RWPE2 (cell line): ENCODE data around the gene MTM1.

Source experiments
- ATAC-seq: fragments of 200-7000 bp; cut with Tn5 transposase; 3 replicates; pipeline ENCODE4 v1.9.1; 2021; ENCODE audit warnings: low read depth
- DNase-seq: peaks from one replicate; pipeline ENCODE4 v3.0.0-alpha.2; 2020; ENCODE audit warnings: low spot score
- H3K27ac ChIP-seq: fragments of 450-650 bp; 2 replicates; pipeline ENCODE4 v1.5.1; 2017; ENCODE audit warnings: mild to moderate bottlenecking; ENCODE audit not compliant: poor library complexity, severe bottlenecking
- H3K27me3 ChIP-seq: fragments of 250-450 bp; sonication (Bioruptor Pico); 2 replicates; pipeline ENCODE4 v1.5.1; 2021; ENCODE audit warnings: mild to moderate bottlenecking, moderate library complexity; ENCODE audit not compliant: insufficient read depth, poor library complexity, severe bottlenecking
- H3K36me3 ChIP-seq: fragments of 250-450 bp; sonication (Bioruptor Pico); 2 replicates; pipeline ENCODE4 v1.5.1; 2020; ENCODE audit warnings: low read depth, mild to moderate bottlenecking, moderate library complexity
- H3K4me1 ChIP-seq: fragments of 250-450 bp; sonication (Bioruptor Pico); 2 replicates; pipeline ENCODE4 v1.5.1; 2021; ENCODE audit warnings: mild to moderate bottlenecking, moderate library complexity; ENCODE audit not compliant: insufficient read depth, poor library complexity, severe bottlenecking
- H3K4me3 ChIP-seq: fragments of 250-450 bp; sonication (Bioruptor Pico); 2 replicates; pipeline ENCODE4 v1.5.1; 2021; ENCODE audit warnings: mild to moderate bottlenecking, moderate library complexity; ENCODE audit not compliant: severe bottlenecking
- H3K9me3 ChIP-seq: fragments of 250-450 bp; sonication (Bioruptor Pico); 2 replicates; pipeline ENCODE4 v1.5.1; 2021; ENCODE audit warnings: mild to moderate bottlenecking, moderate library complexity; ENCODE audit not compliant: severe bottlenecking
- TF ChIP-seq, protein P1 (sequence below): fragments of 450-650 bp; IDR thresholded peaks from one replicate; pipeline ENCODE4 v1.5.1; 2017; ENCODE audit warnings: mild to moderate bottlenecking, moderate library complexity; ENCODE audit not compliant: poor library complexity, severe bottlenecking

The MTM1 gene

DNA sequence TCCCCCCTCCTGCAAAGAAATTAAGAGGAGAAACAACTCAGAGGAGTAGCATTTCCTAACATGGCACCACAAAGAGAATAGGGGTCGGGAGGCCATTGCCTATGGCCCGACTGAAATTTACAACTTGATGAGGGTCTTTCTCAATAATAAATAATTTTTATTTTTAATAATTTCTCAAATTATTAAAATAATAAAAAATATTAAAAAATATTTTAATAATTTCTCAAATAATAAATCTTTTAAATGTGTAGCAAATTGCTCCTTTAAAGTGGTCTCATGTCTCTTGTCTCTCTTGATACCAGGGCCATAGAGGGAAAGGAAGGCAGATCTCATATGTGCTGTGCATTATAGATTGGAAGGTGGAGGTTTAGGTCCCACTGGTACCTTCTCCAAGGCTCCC is 75.5 kb downstream of the MTM1 start:
- no peak for DNase-seq
- H3K36me3 ChIP-seq, result no peaks in the 10 kb centered on the region
- no peaks in the 10 kb centered on the region for H3K9me3 ChIP-seq

DNA sequence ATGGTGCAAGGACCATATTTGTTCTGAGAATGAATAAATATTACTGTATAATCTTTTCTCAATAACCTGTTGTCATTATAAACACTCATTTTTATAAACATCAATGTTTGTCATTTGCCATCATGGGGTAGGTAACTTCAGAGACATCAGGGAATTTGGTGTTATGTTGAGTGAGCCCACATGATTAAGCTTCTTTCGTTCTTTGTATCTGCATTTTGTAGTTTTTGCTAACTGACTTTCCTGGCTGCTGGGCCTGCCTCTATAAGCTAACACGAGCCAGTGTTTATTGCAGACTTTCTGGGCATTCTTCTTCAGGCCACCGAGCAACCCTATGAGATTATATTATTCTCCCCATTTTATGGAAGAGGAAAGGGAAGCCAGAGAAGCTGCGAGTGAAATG is 76.0 kb downstream of the MTM1 start:
- H3K4me1 ChIP-seq, result no peaks in the 10 kb centered on the region
- ATAC-seq, result no peak

More for the DNA sequence above, 75.5 kb downstream of the MTM1 start:
- Histone ChIP-seq H3K4me3 (no peak overlapping the region), H3K27ac (no peak overlapping the region), H3K4me1 (no peaks in the 10 kb centered on the region), H3K27me3 (no peaks in the 10 kb centered on the region)
- TF ChIP-seq, protein P1, sequence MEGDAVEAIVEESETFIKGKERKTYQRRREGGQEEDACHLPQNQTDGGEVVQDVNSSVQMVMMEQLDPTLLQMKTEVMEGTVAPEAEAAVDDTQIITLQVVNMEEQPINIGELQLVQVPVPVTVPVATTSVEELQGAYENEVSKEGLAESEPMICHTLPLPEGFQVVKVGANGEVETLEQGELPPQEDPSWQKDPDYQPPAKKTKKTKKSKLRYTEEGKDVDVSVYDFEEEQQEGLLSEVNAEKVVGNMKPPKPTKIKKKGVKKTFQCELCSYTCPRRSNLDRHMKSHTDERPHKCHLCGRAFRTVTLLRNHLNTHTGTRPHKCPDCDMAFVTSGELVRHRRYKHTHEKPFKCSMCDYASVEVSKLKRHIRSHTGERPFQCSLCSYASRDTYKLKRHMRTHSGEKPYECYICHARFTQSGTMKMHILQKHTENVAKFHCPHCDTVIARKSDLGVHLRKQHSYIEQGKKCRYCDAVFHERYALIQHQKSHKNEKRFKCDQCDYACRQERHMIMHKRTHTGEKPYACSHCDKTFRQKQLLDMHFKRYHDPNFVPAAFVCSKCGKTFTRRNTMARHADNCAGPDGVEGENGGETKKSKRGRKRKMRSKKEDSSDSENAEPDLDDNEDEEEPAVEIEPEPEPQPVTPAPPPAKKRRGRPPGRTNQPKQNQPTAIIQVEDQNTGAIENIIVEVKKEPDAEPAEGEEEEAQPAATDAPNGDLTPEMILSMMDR, result no peak
- no peak for ATAC-seq

DNA sequence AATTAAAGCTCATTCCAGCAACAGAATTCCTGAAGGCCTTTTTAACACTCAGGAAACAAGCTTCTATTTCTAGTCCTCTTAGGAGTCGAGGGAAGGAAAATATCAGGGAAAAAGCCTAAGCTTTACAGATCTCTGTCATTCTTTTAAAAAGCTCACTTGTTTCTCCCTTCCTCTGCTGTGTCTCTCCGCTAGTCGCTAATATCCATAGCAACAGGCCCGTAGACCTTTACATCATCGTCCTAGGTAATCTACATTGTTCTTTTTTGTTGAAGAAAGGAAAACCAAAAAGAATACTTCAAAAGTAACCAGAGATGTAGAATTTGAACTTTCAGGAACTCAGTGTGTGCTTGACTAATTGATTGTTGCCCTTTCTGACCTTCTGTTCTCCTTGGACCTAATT is 78.9 kb downstream of the MTM1 start:
- Histone ChIP-seq H3K27me3 (no peaks in the 10 kb centered on the region), H3K27ac (no peak overlapping the region), H3K4me1 (no peaks in the 10 kb centered on the region), H3K9me3 (no peaks in the 10 kb centered on the region), H3K4me3 (no peak overlapping the region), H3K36me3 (no peaks in the 10 kb centered on the region; the same call in 1 of the 2 replicates)
- ATAC-seq (no peak), DNase-seq (no peak)
- TF ChIP-seq, protein P1, result no peak

More for the DNA sequence above, 76.0 kb downstream of the MTM1 start:
- Histone ChIP-seq H3K27ac (no peak overlapping the region), H3K4me3 (no peak overlapping the region), H3K9me3 (no peaks in the 10 kb centered on the region), H3K36me3 (no peaks in the 10 kb centered on the region; the same call in 1 of the 2 replicates), H3K27me3 (no peaks in the 10 kb centered on the region)
- TF ChIP-seq, protein P1, result no peak
- DNase-seq, result no peak

DNA sequence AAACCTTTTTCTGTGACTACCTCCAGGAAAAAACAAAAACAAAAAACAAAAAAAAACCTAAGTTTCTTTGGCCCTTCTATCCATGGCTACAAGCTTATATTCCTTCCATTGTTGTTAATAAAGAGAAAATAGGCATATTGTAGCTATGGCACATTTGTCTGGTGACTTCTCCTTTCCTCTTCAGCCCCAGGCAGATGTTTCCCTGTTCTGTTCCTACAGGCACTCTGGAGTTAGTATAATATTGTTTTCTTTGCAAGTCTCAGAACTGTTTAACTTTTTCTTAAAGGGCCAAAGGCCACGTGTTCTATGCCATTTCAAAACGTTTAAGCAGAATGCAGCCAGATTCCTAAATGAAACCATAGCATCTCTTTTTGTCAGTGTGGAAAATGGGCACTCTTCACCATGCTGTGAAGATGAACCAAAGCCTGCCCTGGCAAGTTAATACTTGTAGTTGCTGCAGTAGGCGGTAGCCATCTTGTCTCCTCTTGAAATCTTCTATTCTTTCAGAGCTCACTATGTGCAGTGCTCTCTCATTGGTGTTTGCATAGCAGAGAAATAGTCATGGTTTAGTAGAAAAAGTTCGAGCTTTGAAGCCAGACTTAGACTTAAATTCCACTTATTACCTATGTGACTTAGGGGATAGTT is 80.0 kb downstream of the MTM1 start:
- Histone ChIP-seq H3K27me3 (no peaks in the 10 kb centered on the region), H3K4me1 (no peaks in the 10 kb centered on the region), H3K36me3 (no peaks in the 10 kb centered on the region; the same call in 1 of the 2 replicates), H3K4me3 (no peak overlapping the region), H3K27ac (no peak overlapping the region), H3K9me3 (no peaks in the 10 kb centered on the region)
- DNase-seq (no peak), ATAC-seq (no peak)
- TF ChIP-seq, protein P1, result no peak
